Vagina (tissue), 2 donors: Measurements from ENCODE around the gene ZNF76. TPM values are rescaled to one million over a fixed set of nuclear protein-coding genes. Genes with fewer than 3 reads are reported as not detected.

Experiments
- DNase-seq, 2 donors: peaks; one replicate each; pipeline ENCODE4 v3.0.0-alpha.2; 2017; ENCODE audit errors: extremely low spot score in 2 of 2
- H3K27ac ChIP-seq: fragments of 200-600 bp; sonication (generic); one replicate; pipeline ENCODE4 v1.5.1; 2019
- H3K27me3 ChIP-seq: fragments of 200-600 bp; sonication (generic); one replicate; pipeline ENCODE4 v1.5.1; 2019
- H3K36me3 ChIP-seq, 2 donors: fragments of 200-600 bp; sonication (generic); one replicate each; pipeline ENCODE4 v1.5.1; 2017 to 2019
- H3K4me1 ChIP-seq: fragments of 200-600 bp; sonication (generic); one replicate; pipeline ENCODE4 v1.5.1; 2019
- H3K4me3 ChIP-seq, 2 donors: fragments of 200-600 bp; sonication (generic); 1 replicate in 1 of 2; 2 replicates in 1 of 2; pipeline ENCODE4 v1.5.1; 2016 to 2019
- H3K9me3 ChIP-seq: fragments of 200-600 bp; sonication (generic); one replicate; pipeline ENCODE4 v1.5.1; 2019
- CTCF ChIP-seq, 3 experiments: fragments of 450-650 bp in 2 of 3; fragments of 200-600 bp in 1 of 3; sonication (generic) in 1 of 3; IDR thresholded peaks; one replicate each; pipeline ENCODE4 v1.5.1; 2017 to 2019; ENCODE audit warnings: antibody characterized with exemption in 3 of 3, mild to moderate bottlenecking in 2 of 3, moderate library complexity in 2 of 3
- POLR2A ChIP-seq, 2 donors: fragments of 450-650 bp; IDR thresholded peaks; one replicate each; pipeline ENCODE4 v1.6.1; 2017; ENCODE audit warnings: antibody characterized with exemption in 2 of 2, mild to moderate bottlenecking in 2 of 2, moderate library complexity in 2 of 2
- POLR2AphosphoS5 ChIP-seq, 2 donors: sonication (generic); formaldehyde crosslinking; IDR thresholded peaks; one replicate each; pipeline ENCODE4 v1.9.0; 2017; ENCODE audit warnings: antibody characterized with exemption in 2 of 2, mild to moderate bottlenecking in 2 of 2, low read depth in 1 of 2; ENCODE audit not compliant: insufficient read depth in 1 of 2
- intact Hi-C: fragments of 100-400 bp; cut with DNase I; formaldehyde crosslinking; loops from one replicate; pipeline ENCODE4 v1.15.1; 2023
- total RNA-seq: library from RNA; depleted of rRNA; stranded (reverse); fragments of >200 nt; gene quantifications from one replicate; pipeline ENCODE4 v1.2.3, GENCODE V29; 2016

Gene ZNF76
- total RNA-seq, 1 donor from 2014 or later: 39.0 TPM

- TF ChIP-seq POLR2AphosphoS5 (IDR thresholded peaks at IDR 0.05; ENCODE audit: insufficient read depth in 1 of 2, low read depth in 1 of 2) (no peak), CTCF (IDR thresholded peaks at IDR 0.05) (peak; percentile 72 to 87 (median 82)), POLR2A (IDR thresholded peaks at IDR 0.05) (no peak)
- Histone ChIP-seq H3K4me1 (peaks cover 10% of the 10 kb centered on the region), H3K4me3 (no peak overlapping the region), H3K9me3 (no peaks in the 10 kb centered on the region), H3K36me3 (no peaks in the 10 kb centered on the region), H3K27ac (no peak overlapping the region), H3K27me3 (no peaks in the 10 kb centered on the region)
- no peak for DNase-seq
- intact Hi-C loops: loop anchor here (10.0 kb wide), 1 partner anchor 96 kb away; the partner anchor contains the start of gene TCP11
Observed at GRCh38 chr6:35240838-35241801, 18.4 kb upstream of the ZNF76 start.

- H3K27me3 ChIP-seq: no peaks in the 10 kb centered on the region
- DNase-seq: no peak
- no peaks in the 10 kb centered on the region for H3K9me3 ChIP-seq
- no peak for TF ChIP-seq POLR2A (IDR thresholded peaks at IDR 0.05)
- H3K36me3 ChIP-seq: no peaks in the 10 kb centered on the region
- intact Hi-C loops: loop anchor here (10.0 kb wide), 1 partner anchor 98 kb away; the partner anchor contains the start of gene TCP11
- no peak overlapping the region for H3K27ac ChIP-seq
- no peak overlapping the region for H3K4me3 ChIP-seq
- H3K4me1 ChIP-seq: peaks cover 10% of the 10 kb centered on the region
Observed at GRCh38 chr6:35242486-35242885, 17.0 kb upstream of the ZNF76 start.

- no peak for TF ChIP-seq POLR2A (IDR thresholded peaks at IDR 0.05)
- no peak for TF ChIP-seq POLR2AphosphoS5 (IDR thresholded peaks at IDR 0.05; ENCODE audit: insufficient read depth in 1 of 2, low read depth in 1 of 2)
- TF ChIP-seq CTCF (IDR thresholded peaks at IDR 0.05): no peak
- peaks cover 10% of the 10 kb centered on the region for H3K4me1 ChIP-seq
- intact Hi-C loops: loop anchor here (10.0 kb wide), 1 partner anchor 98 kb away; the partner anchor contains the start of gene TCP11
- no peak overlapping the region for H3K27ac ChIP-seq
- H3K36me3 ChIP-seq: no peaks in the 10 kb centered on the region
- no peaks in the 10 kb centered on the region for H3K27me3 ChIP-seq
- no peak overlapping the region for H3K4me3 ChIP-seq
- no peak for DNase-seq
- no peaks in the 10 kb centered on the region for H3K9me3 ChIP-seq
Observed at GRCh38 chr6:35242906-35243305, 16.6 kb upstream of the ZNF76 start.

- intact Hi-C loops: loop anchor here (10.0 kb wide), 1 partner anchor 99 kb away; the partner anchor contains the start of gene TCP11
- no peaks in the 10 kb centered on the region for H3K27me3 ChIP-seq
- H3K4me1 ChIP-seq: peaks cover 13% of the 10 kb centered on the region
- no peaks in the 10 kb centered on the region for H3K9me3 ChIP-seq
- no peaks in the 10 kb centered on the region for H3K36me3 ChIP-seq
- no peak overlapping the region for H3K4me3 ChIP-seq
- no peak overlapping the region for H3K27ac ChIP-seq
- no peak for TF ChIP-seq CTCF (IDR thresholded peaks at IDR 0.05)
- no peak for TF ChIP-seq POLR2A (IDR thresholded peaks at IDR 0.05)
- no peak for TF ChIP-seq POLR2AphosphoS5 (IDR thresholded peaks at IDR 0.05; ENCODE audit: insufficient read depth in 1 of 2, low read depth in 1 of 2)
- DNase-seq: no peak
Observed at GRCh38 chr6:35243386-35243958, 16.1 kb upstream of the ZNF76 start.

- DNase-seq: no peak
- no peaks in the 10 kb centered on the region for H3K36me3 ChIP-seq
- intact Hi-C loops: loop anchor here (10.0 kb wide), 1 partner anchor 100 kb away; the partner anchor contains the start of gene TCP11
Observed at GRCh38 chr6:35244551-35244950, 15.0 kb upstream of the ZNF76 start.

More at GRCh38 chr6:35244551-35244950, 15.0 kb upstream of the ZNF76 start:
- H3K4me1 ChIP-seq: peaks cover 12% of the 10 kb centered on the region
- TF ChIP-seq CTCF (IDR thresholded peaks at IDR 0.05): no peak
- no peak for TF ChIP-seq POLR2A (IDR thresholded peaks at IDR 0.05)
- no peak for TF ChIP-seq POLR2AphosphoS5 (IDR thresholded peaks at IDR 0.05; ENCODE audit: insufficient read depth in 1 of 2, low read depth in 1 of 2)
- H3K9me3 ChIP-seq: no peaks in the 10 kb centered on the region
- H3K27ac ChIP-seq: no peak overlapping the region
- H3K27me3 ChIP-seq: no peaks in the 10 kb centered on the region
- H3K4me3 ChIP-seq: no peak overlapping the region
